PFSK-1 (cell line): Measurements from ENCODE around the gene PHLPP1.

Source experiments
- FOXP2 ChIP-seq: optimal IDR thresholded peaks from 2 replicates; pipeline ENCODE3; 2011; ENCODE audit warnings: borderline replicate concordance, control low read depth, inconsistent platforms; ENCODE audit not compliant: insufficient read depth; ENCODE audit errors: extremely low read length, extremely low read depth
- POLR2AphosphoS5 ChIP-seq: IDR thresholded peaks from 2 replicates; pipeline ENCODE4 v1.6.1; 2012; ENCODE audit warnings: low read depth, mild to moderate bottlenecking, control low read depth, low read length, moderate library complexity
- REST ChIP-seq, 2 experiments: IDR thresholded peaks; 2 replicates each; pipeline versions ENCODE4 v1.6.1 to v1.8.0; 2011 to 2012; ENCODE audit warnings: low read depth in 2 of 2, low read length in 2 of 2, control low read depth in 1 of 2, inconsistent platforms in 1 of 2, mild to moderate bottlenecking in 1 of 2, moderate library complexity in 1 of 2; ENCODE audit not compliant: insufficient read depth in 1 of 2
- SIN3A ChIP-seq: IDR thresholded peaks from 2 replicates; pipeline ENCODE4 v1.6.1; 2012; ENCODE audit warnings: mild to moderate bottlenecking, low read length, moderate library complexity, borderline replicate concordance; ENCODE audit not compliant: insufficient read depth
- TAF1 ChIP-seq: IDR thresholded peaks from 2 replicates; pipeline ENCODE4 v1.6.1; 2012; ENCODE audit warnings: low read length, control low read depth, borderline replicate concordance; ENCODE audit not compliant: insufficient read depth

PHLPP1 gene

GRCh38 chr18:62827397-62827796, 112.1 kb downstream of the PHLPP1 start:
- TF ChIP-seq POLR2AphosphoS5 (no peak), SIN3A (no peak), FOXP2 (no peak), REST (IDR thresholded peaks at IDR 0.05; ENCODE audit: insufficient read depth in 1 of 2, low read depth in 2 of 2, low read length in 2 of 2) (no peak), TAF1 (no peak)

GRCh38 chr18:62828091-62828640, 112.8 kb downstream of the PHLPP1 start:
- TF ChIP-seq SIN3A (no peak), REST (IDR thresholded peaks at IDR 0.05; ENCODE audit: insufficient read depth in 1 of 2, low read depth in 2 of 2, low read length in 2 of 2) (no peak), FOXP2 (no peak), POLR2AphosphoS5 (no peak), TAF1 (no peak)

GRCh38 chr18:62828852-62829251, 113.5 kb downstream of the PHLPP1 start:
- TF ChIP-seq POLR2AphosphoS5 (no peak), REST (IDR thresholded peaks at IDR 0.05; ENCODE audit: insufficient read depth in 1 of 2, low read depth in 2 of 2, low read length in 2 of 2) (no peak), SIN3A (no peak), TAF1 (no peak), FOXP2 (no peak)

GRCh38 chr18:62829936-62830335, 114.6 kb downstream of the PHLPP1 start:
- TF ChIP-seq SIN3A (no peak), POLR2AphosphoS5 (no peak), FOXP2 (no peak), REST (IDR thresholded peaks at IDR 0.05; ENCODE audit: insufficient read depth in 1 of 2, low read depth in 2 of 2, low read length in 2 of 2) (no peak), TAF1 (no peak)

- TF ChIP-seq FOXP2 = no peak
- no peak for TF ChIP-seq REST (IDR thresholded peaks at IDR 0.05; ENCODE audit: insufficient read depth in 1 of 2, low read depth in 2 of 2, low read length in 2 of 2)
- no peak for TF ChIP-seq TAF1
- TF ChIP-seq SIN3A = no peak
Measured at GRCh38 chr18:62832282-62832681, 116.9 kb downstream of the PHLPP1 start.
